HG03442 (cell line): Measurements from ENCODE around the gene RNF152.

ENCODE experiments used
- ATAC-seq: cut with Tn5 transposase; IDR thresholded peaks from one replicate; pipeline ENCODE4 v1.9.1; 2021; ENCODE audit warnings: mild to moderate bottlenecking, moderate library complexity; ENCODE audit not compliant: unreplicated experiment

The RNF152 gene

DNA sequence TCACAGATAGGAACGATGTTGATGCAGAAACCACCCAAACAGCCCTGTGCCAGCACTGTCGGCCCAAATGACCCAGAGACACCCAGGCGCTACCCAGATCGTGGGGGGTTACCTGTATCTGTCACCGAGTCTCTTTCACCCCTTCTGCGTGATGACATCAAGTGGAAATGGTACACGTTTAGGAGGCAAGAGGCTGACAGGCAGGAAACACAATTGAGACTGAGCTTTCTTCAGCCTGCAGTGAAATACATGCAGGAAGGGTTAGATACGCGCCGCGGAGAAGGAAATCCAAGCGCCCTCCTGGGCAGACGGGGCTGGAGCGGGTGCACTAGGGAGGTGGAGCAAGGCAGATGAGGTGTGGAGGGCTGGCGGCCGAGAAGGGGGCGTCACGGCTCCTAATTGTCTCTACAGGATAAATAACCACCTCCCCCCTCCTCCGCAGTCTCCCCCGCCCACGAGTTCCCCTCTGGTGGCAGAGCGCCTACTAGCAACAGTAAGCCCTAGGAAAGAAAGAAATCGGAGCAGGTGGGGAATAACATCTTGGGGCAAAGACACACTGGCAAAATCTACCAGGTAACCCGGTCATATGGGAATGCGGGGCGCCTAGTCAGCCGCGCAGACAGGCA lies at the start of gene RNF152:
Gene RNF152 (minus strand): TSS at position 325 of the 626 bp plus-strand sequence. CDS start 76,544 bp downstream, outside the sequence.
- ATAC-seq, result no peak

- no peak for ATAC-seq
Measured at GRCh38 chr18:61941948-61942471, 49.2 kb upstream of the RNF152 start.

GRCh38 chr18:61939046-61939674 lies 46.4 kb upstream of the RNF152 start:
- ATAC-seq, result no peak

- ATAC-seq, result no peak
Measured at GRCh38 chr18:61935362-61935761, 42.6 kb upstream of the RNF152 start.

DNA sequence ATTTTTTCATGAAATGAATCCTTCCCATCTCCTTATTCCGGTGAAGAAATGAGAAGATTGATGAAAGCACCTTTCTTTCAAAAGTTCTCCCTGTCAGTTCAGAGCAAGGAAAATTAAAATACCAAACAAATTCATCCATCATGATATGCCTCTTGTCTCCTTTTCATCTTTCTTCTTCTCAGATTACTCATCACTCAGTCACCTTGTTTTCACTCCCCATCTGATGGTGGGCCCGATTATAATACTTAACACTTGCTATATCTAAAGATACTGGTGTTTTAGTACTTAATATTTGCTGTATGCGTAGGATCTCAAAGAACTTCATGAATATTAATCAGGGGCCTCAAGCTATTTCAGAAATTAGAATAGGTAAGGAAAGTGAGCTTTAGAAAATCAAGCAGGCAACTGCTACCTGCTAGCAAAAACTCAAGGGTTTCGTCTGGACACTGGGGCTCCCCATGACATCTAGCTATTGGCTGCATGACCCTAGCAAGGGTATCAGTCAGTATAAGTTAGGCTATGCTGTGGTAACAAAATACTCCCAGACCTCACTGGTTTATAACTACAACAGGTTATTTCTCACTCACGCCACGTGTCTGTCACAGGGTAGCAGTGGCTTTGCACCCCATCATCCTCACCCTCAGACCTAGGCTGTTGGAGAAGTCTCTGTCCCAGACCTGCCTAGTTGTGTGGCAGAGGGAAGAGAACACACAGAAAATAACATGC lies 39.0 kb upstream of the RNF152 start:
- no peak for ATAC-seq

GRCh38 chr18:61929881-61930640 lies 37.3 kb upstream of the RNF152 start:
- ATAC-seq, result no peak

DNA sequence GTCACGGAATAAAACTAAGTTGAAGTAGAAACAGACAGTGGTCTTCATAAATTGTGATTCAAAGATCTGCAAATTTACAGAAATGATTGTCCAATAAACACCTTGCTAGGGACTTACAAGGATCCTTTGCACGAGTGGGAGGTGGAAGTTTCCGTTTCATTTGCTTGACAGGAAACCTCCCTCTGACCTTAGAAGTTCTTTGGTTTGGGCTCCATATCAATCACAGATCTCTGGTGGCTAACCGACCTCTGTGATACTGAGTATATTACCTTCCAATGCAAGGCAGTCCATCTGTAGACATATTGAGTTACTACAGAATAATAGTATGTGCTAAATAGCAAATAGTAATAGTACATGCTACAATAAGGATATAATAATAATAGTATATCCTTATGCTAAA lies 33.7 kb upstream of the RNF152 start:
- ATAC-seq, result no peak

GRCh38 chr18:61924550-61924949 lies 31.7 kb upstream of the RNF152 start:
- no peak for ATAC-seq

DNA sequence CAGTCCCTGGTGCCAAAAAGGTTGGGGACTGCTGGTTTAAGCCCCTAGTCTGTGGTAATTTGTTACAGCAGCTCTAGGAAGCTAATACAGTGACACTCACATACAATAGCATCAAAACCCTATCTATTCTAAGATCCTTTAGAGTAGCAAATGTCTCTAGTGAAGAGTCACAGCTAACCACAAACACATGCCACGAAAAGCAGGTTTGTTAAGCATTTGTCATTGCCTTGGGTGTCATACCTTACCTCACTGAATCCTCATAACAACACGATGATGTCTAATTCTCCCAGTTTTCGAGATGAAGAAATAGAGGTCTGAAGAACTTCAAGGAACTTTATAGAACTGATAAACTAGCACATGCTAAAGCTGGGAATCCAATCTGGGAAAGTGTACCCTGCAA lies 29.6 kb upstream of the RNF152 start:
- ATAC-seq, result no peak

DNA sequence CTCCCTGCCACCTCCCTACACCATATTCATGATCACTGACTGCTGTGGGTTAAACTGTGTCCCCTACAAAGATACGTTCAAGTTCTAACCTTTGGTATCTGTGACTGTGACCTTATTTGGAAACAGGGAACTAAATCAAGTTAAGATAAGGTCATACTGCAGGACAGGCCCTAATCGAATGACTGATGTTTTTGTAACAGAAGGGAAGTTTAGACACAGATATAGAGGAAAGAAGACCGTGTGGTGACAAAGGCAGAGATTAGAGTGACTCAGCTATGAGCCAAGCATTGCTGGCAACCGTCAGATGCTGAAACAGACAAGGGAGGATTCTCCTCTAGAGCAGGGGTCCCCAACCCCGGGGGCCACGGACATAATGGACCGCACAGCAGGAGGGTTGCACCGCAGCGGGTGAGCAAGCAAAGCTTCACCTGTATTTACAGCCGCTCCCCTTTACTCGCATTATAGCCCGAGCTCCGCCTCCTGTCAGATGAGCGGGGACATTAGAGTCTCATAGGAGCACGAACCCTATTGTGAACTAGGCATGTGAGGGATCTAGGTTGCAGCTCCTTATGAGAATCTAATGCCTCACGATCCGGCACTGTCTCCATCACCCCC lies 28.9 kb upstream of the RNF152 start:
- no peak for ATAC-seq

- ATAC-seq, result no peak
Measured at GRCh38 chr18:61917818-61918217, 25.0 kb upstream of the RNF152 start.

- ATAC-seq, result no peak
Measured at GRCh38 chr18:61912476-61912875, 19.7 kb upstream of the RNF152 start.

DNA sequence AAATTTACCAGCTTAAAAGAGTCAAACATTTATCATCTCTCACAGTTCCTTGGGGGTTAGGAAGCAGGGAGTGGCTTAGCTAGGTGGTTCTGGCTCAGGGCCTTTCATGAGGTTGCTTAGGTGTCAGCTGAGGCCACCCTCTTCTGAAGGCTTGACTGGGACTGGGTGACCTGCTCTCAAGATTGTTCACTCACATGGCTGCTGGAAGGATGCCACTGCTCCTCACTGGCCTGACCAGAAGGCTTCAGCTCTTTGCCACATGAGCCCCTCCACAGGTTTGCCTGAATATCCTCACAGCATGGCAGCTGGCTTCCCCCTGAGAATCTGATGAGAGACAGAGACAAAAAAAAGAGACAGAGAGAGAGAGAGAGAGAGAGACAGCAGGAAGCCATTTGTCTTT lies 17.3 kb upstream of the RNF152 start:
- ATAC-seq, result no peak

DNA sequence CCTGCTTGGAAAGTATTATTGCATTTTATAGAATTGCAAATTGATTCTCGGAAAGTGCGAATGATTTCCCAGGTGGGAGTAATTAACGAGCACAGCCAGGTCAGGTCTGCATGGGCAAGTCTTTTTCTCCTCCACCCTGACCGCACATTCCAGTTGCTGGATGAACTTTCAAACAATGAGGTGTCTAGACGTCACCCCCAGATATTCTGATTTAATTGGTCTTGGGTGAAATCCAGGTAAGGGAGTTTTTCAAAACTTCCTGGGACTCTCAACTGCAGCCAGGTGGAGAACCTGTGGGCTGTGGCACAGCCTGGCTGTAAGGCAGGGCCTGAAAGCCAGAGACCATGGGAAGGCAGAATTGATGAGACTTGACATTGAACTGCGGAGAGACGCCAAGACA lies 15.9 kb upstream of the RNF152 start:
- ATAC-seq, result no peak

GRCh38 chr18:61901323-61901986 lies 8.6 kb upstream of the RNF152 start:
- peak; percentile 99 for ATAC-seq

GRCh38 chr18:61900504-61901281 lies 7.9 kb upstream of the RNF152 start:
- ATAC-seq, result no peak

DNA sequence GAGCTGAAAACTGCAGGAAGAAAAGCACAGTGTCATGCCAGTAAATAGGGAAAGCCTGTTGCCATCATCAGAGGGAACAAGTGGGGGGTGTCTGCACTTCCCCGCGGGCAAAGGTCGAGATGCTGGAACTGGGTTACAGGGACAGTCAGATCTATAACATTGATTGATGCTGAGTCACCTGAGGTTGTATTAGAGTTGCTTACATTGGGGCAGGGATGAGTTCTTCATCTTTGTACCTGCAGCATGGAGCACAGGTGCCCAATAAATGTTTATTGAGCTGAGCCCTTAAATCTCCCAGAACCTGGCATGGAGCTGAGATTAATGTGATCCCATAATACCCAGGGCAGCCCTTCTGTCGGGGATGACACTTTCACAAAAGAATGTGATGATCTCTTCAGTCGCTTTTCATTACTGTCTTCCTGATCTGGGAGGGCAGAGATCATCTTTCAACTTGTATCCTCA lies 5.9 kb upstream of the RNF152 start:
- no peak for ATAC-seq

GRCh38 chr18:61896757-61897156 lies 4.0 kb upstream of the RNF152 start:
- no peak for ATAC-seq

- ATAC-seq, result no peak
Measured at GRCh38 chr18:61896118-61896517, 3.3 kb upstream of the RNF152 start.
